C1 segment of cervical spinal cord (tissue), 14 donors: ENCODE results near the gene C22orf31.

Experiments used
- DNase-seq, 14 donors: peaks; one replicate each; lab custom pipeline; 2025; lab: John Stamatoyannopoulos, UW

C22orf31 gene

GRCh38 chr22:29029202-29030000 lies 32.2 kb downstream of the C22orf31 start:
- DNase-seq = no peak

DNA sequence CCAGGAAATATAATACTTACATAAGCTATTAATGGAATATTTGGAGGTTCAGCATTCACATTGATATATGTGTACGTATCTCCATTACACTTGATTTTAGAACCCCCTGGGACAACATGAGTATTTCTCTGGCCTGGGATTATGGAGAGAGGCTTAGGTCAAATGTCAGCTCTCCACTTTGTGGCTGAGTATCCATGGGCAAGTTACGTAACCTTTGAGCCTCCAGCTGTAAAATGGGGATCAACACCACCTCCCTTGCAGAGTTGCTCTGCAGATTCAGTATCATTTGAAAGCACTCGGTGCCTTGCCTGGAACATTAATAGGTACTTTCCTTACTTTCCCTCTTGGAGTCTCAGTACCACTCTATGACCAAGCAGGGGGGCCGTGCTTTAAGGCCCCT lies 33.2 kb downstream of the C22orf31 start:
- DNase-seq = no peak

DNA sequence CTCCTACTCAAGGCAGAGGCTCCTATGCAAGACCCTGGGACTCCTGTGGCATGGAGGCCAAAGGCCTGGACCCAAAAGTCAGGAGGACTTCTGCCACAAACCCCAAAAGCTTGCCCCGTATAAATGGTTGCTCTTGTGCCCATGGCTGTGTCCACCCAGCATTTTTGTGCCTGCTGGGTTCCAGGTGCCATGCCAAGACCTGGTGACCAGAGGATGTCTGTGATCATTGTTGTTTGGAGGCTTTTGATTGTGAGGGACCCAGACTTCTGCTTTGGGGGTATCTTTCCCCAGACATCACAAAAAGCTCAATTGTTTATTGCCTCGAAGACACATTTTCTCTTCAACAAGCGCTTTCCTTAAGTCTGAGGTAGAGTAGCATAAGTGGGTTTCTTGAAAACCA lies 35.1 kb downstream of the C22orf31 start:
- no peak for DNase-seq

GRCh38 chr22:29023172-29023796 lies 38.3 kb downstream of the C22orf31 start:
- no peak for DNase-seq

DNA sequence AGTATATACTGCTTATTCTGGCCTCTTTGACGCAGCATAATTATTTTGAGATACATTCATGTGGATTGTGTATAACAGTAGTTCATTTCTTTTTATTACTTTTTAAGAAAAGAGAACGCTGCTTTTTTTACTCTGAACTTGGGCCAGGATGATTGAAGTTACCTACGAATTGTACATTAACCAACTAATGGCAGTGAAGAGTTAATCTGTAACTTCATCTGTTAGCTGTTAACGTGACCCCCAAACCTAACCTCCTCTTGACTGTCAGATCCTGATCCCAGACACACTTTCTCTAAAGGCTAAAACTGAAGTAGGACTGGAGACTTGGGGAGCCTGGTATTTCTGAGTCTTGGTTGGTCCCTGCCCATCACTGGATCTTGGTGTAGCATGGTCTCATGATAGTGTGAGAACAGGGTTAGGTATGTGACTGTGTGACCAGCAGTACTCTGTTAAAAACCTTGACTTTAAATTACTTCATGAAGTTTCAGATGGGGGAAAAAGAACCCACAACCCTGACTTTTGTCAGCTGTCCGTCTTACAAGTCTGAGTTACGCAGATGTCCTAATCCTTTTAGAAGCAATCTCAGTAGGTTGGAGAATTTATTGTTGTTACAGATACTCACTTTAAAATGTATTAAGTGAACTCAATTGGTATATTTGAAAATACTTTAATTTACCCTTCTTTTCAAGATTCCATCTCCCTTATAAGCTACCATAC lies 39.4 kb downstream of the C22orf31 start:
- DNase-seq = no peak

DNA sequence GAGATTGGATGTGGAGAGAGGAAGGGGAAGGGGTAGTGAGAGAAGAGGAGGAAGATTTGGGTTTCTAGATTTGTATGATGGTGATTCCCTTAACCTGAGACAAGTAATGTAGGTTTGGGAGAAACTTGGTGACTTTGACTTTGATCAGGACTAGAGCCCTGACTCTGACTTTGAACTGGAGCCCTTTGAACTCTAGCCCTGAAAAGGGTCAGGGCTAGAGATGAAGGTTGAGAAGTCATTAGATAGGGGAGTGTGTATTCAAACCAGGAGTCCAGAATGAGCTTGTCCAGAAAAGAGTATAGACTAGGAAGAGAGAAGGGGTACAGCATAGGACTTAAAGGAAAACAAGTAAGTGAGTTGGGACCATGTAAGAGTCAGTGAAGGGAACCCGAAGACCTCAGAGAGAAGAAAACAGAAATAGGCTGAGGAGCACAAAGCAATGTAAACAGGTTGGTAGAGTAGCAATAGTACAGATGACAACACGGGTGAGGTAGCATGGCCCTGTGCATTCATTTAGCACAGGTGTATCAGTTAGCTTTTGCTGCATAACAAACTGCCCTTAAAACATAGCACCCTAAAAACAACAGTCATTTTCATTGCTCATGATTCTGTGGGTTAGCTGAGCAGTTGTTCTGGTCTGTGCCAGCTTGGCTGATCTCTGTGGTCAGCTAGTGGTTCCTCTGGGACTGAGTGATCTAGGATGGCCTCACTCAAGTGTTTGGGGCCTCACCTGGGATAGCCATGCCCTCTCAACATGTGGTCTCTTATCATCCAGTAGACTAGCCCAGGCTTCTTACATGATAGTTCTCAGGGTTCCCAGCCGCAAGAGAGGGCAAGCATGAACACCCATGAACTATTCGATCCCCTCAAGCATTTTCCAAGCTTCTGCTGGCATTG lies 43.1 kb downstream of the C22orf31 start:
- no peak for DNase-seq

GRCh38 chr22:29016067-29016938 lies 45.3 kb downstream of the C22orf31 start:
- DNase-seq = no peak

- DNase-seq = no peak
Measured at GRCh38 chr22:29014773-29015172, 46.9 kb downstream of the C22orf31 start.

- DNase-seq = no peak
Measured at GRCh38 chr22:29014293-29014692, 47.3 kb downstream of the C22orf31 start.

- no peak for DNase-seq
Measured at GRCh38 chr22:29012952-29013351, 48.7 kb downstream of the C22orf31 start.

DNA sequence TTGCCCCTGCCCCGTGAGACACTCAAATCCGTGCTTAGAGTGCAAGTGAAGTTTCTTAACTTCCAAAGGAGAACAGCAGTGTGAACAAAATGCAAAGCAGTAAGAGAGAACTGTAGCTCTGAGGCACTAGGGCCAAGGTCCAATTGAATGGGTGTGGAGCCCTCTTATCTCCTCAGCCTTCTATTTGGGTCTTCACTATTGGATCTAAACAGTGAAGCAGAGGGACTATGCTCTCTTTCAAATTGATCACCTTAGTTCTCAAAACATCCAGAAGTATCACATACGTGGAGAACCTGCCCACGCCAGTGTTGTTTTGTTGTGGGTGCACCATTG lies 49.6 kb downstream of the C22orf31 start:
- no peak for DNase-seq

DNA sequence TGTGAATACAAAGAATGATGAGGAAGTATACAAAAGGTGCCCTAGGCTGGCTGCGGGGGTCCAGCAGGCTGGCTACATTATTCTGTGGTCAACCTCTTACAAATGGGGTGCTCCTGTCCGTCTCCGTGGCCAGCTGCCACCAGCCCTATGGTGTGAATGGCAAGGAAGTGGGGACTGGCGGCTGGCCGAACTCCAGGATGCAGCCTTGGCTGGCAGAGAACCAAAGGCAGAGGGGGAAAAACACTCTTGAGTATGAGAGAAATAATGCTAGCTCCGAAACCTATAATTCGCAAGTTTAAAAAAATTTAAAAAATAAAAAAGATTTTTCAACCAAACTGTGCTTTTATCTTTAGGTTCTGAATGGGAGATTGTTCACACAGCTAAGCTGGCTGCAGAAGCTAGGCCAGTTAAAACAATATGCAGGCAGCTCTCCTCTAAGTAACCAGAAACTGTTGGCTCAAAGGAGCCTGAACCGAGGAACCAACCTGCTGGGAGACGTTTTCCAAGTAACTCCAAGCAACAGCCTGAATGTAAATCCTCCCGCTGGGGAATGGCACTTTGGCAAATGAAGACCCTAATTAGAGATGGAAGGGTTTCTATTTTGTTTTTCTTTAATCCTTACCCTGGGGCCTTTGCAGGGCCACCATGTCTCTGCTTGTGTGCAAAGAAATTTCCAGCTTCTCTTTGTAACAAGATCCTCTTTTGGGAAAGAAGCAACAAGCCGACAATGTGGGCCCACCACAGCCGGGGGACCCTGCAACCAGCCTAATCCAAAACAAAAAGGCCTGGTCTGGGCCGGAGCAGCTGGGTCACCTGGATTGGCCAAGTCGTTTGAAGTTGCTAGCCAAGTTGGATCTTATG lies 50.2 kb downstream of the C22orf31 start:
- DNase-seq = peak in 5 of 14 donors; percentile 18 to 68 (median 29)

DNA sequence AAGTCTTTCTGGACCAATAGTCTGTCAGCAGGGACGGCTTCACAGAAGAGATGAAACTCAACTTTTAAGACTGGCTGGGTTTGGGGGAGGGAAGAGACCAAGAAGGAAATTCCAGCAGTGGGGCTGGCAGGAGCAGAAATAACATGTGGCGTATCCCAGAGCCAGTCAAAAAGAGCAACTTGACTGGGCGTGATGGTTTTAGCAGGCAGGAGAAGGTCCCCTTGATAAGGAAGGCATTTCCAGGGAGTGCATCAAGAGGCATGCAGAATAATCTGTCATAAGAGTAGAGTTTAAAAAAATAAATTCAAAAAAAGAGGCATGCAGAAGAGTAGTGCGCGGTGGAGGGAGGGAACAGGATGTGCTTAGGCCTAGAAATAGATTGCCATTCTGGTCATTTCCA lies 52.5 kb downstream of the C22orf31 start:
- DNase-seq = no peak
